Neural progenitor cell (in vitro differentiated cells): ENCODE measurements around the gene UBE2O.

Experiments used
- EZH2 ChIP-seq: fragments of 200-600 bp; sonication (generic); IDR thresholded peaks from 2 replicates; pipeline ENCODE4 v1.6.1; 2017; ENCODE audit warnings: antibody characterized with exemption, mild to moderate bottlenecking, moderate library complexity
- EZH2phosphoT487 ChIP-seq: fragments of 200-600 bp; sonication (generic); IDR thresholded peaks from 2 replicates; pipeline ENCODE4 v1.6.1; 2017; ENCODE audit warnings: antibody characterized with exemption
- TF ChIP-seq, protein P1 (sequence below): fragments of 200-600 bp; sonication (generic); IDR thresholded peaks from 2 replicates; pipeline ENCODE4 v1.5.1; 2017; ENCODE audit warnings: antibody characterized with exemption, mild to moderate bottlenecking

DNA sequence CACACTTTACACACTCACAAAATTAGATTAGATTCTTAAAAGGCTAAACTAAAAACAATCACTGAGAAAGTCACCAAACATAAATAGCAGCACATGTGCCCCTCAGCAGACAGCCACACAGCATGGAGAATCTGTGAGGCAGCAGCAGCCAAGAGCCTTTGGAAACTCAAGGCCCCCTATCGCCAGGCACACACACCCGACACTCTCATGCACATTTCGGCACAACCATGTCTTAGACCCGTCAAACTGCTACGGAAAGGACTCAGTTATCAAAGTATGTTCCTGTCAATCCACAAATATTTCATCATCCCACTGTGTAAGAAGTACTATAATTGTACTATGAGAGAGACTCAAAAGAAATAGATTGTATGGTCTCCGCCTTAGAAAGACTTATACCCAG is 20.9 kb downstream of the UBE2O start:
- TF ChIP-seq, protein P1, sequence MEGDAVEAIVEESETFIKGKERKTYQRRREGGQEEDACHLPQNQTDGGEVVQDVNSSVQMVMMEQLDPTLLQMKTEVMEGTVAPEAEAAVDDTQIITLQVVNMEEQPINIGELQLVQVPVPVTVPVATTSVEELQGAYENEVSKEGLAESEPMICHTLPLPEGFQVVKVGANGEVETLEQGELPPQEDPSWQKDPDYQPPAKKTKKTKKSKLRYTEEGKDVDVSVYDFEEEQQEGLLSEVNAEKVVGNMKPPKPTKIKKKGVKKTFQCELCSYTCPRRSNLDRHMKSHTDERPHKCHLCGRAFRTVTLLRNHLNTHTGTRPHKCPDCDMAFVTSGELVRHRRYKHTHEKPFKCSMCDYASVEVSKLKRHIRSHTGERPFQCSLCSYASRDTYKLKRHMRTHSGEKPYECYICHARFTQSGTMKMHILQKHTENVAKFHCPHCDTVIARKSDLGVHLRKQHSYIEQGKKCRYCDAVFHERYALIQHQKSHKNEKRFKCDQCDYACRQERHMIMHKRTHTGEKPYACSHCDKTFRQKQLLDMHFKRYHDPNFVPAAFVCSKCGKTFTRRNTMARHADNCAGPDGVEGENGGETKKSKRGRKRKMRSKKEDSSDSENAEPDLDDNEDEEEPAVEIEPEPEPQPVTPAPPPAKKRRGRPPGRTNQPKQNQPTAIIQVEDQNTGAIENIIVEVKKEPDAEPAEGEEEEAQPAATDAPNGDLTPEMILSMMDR: no peak
- TF ChIP-seq EZH2 (no peak), EZH2phosphoT487 (no peak)
